GM18499 (cell line): ENCODE measurements around the gene TNFRSF14.

Experiments used
- ATAC-seq: cut with Tn5 transposase; IDR thresholded peaks from one replicate; pipeline ENCODE4 v1.9.1; 2021; ENCODE audit warnings: moderate number of reproducible peaks; ENCODE audit not compliant: insufficient read depth, unreplicated experiment

TNFRSF14 gene

GRCh38 chr1:2611031-2611501 is 54.9 kb downstream of the TNFRSF14 start:
- ATAC-seq = no peak

- no peak for ATAC-seq
These were observed 55.7 kb downstream of the TNFRSF14 start for GRCh38 chr1:2611621-2612437.

- ATAC-seq = no peak
These were observed 56.6 kb downstream of the TNFRSF14 start for GRCh38 chr1:2612591-2613365.
